GM23338 (cell line): ENCODE results near the gene HOXB5. TPM values are rescaled to one million over a fixed set of nuclear protein-coding genes. Genes with fewer than 3 reads are reported as not detected.

Experiments
- ATAC-seq: fragments of 200-7000 bp; cut with Tn5 transposase; 3 replicates; pipeline ENCODE4 v1.9.1; 2020
- DNase-seq: peaks from one replicate; pipeline ENCODE4 v3.0.0-alpha.2; 2015; ENCODE audit warnings: low spot score
- H2AFZ ChIP-seq: fragments of 200-600 bp; sonication (generic); 2 replicates; pipeline ENCODE4 v1.8.0; 2016; ENCODE audit warnings: antibody characterized with exemption, mild to moderate bottlenecking, moderate library complexity
- H3F3A ChIP-seq: fragments of 200-600 bp; sonication (generic); replicated peaks from 2 replicates; pipeline ENCODE4 v1.8.0; 2017; ENCODE audit warnings: antibody characterized with exemption, mixed run types, low read depth
- H3K27ac ChIP-seq: fragments of 200-600 bp; sonication (generic); 2 replicates; pipeline ENCODE4 v1.6.1; 2016; ENCODE audit warnings: low read depth
- H3K27me3 ChIP-seq: fragments of 200-600 bp; sonication (generic); 2 replicates; pipeline ENCODE4 v1.8.0; 2016; ENCODE audit warnings: mild to moderate bottlenecking, mixed run types, moderate library complexity; ENCODE audit not compliant: insufficient read depth
- H3K36me3 ChIP-seq: fragments of 200-600 bp; sonication (generic); 2 replicates; pipeline ENCODE4 v1.8.0; 2016; ENCODE audit warnings: mild to moderate bottlenecking; ENCODE audit not compliant: insufficient read depth
- H3K4me1 ChIP-seq: fragments of 200-600 bp; sonication (generic); 2 replicates; pipeline ENCODE4 v1.8.0; 2016; ENCODE audit warnings: mild to moderate bottlenecking, moderate library complexity; ENCODE audit not compliant: insufficient read depth
- H3K4me2 ChIP-seq: fragments of 200-600 bp; sonication (generic); 2 replicates; pipeline ENCODE4 v1.7.1; 2017; ENCODE audit warnings: mixed run types
- H3K4me3 ChIP-seq: fragments of 200-600 bp; sonication (generic); 2 replicates; pipeline ENCODE4 v1.6.1; 2016; ENCODE audit warnings: mixed run types
- H3K79me2 ChIP-seq: fragments of 200-600 bp; sonication (generic); replicated peaks from 2 replicates; pipeline ENCODE4 v1.8.0; 2017; ENCODE audit warnings: mild to moderate bottlenecking; ENCODE audit not compliant: insufficient read depth
- H3K9me2 ChIP-seq: fragments of 200-600 bp; sonication (generic); 2 replicates; pipeline ENCODE4 v1.8.0; 2017; ENCODE audit not compliant: insufficient read depth
- H4K20me1 ChIP-seq: fragments of 200-600 bp; sonication (generic); replicated peaks from 2 replicates; pipeline ENCODE4 v1.8.0; 2017; ENCODE audit warnings: mild to moderate bottlenecking; ENCODE audit not compliant: insufficient read depth
- H3K27ac Mint-ChIP-seq: 2 replicates; pipeline ENCODE4 v1.8.0; 2020; ENCODE audit warnings: inconsistent platforms, mild to moderate bottlenecking, moderate library complexity, mixed read lengths
- H3K27me3 Mint-ChIP-seq: 3 replicates; pipeline ENCODE4 v1.8.0; 2022; ENCODE audit warnings: low read depth, mild to moderate bottlenecking, moderate library complexity, mixed read lengths, inconsistent platforms; ENCODE audit not compliant: insufficient read depth, poor library complexity
- H3K36me3 Mint-ChIP-seq: 3 replicates; pipeline ENCODE4 v1.8.0; 2021; ENCODE audit warnings: low read depth, mild to moderate bottlenecking, inconsistent platforms, moderate library complexity, mixed read lengths
- H3K4me1 Mint-ChIP-seq: 3 replicates; pipeline ENCODE4 v1.8.0; 2020; ENCODE audit warnings: mild to moderate bottlenecking, inconsistent platforms, mixed read lengths
- H3K4me3 Mint-ChIP-seq: 3 replicates; pipeline ENCODE4 v1.8.0; 2021; ENCODE audit warnings: moderate library complexity, mild to moderate bottlenecking, inconsistent platforms, mixed read lengths
- H3K9me3 Mint-ChIP-seq: 3 replicates; pipeline ENCODE4 v1.8.0; 2020; ENCODE audit warnings: moderate library complexity, mild to moderate bottlenecking, inconsistent platforms, mixed read lengths
- EZH2 ChIP-seq: fragments of 200-600 bp; sonication (generic); IDR thresholded peaks from one replicate; pipeline ENCODE4 v1.8.0; 2017; ENCODE audit warnings: antibody characterized with exemption, mild to moderate bottlenecking, low read depth; ENCODE audit not compliant: unreplicated experiment
- STAT1 ChIP-seq: IDR thresholded peaks from one replicate; pipeline ENCODE4 v1.6.1; 2016; ENCODE audit warnings: antibody characterized with exemption; ENCODE audit not compliant: unreplicated experiment
- polyA plus RNA-seq: library from polyadenylated mRNA; unstranded; fragments of >200 nt; fragmentation: Nextera tagmentation; extraction: Ambion mirVana; gene quantifications from 2 replicates; pipeline ENCODE4 v1.2.1, GENCODE V29; 2016
- total RNA-seq: library from RNA; depleted of rRNA; stranded (reverse); fragments of >200 nt; shearing (Covaris generic); gene quantifications from 2 replicates; pipeline ENCODE4 v1.2.3, GENCODE V29; 2014
- TF ChIP-seq, protein P1 (sequence below): IDR thresholded peaks from one replicate; pipeline ENCODE4 v1.6.1; 2018; ENCODE audit warnings: antibody characterized with exemption; ENCODE audit not compliant: unreplicated experiment
- TF ChIP-seq, protein P2 (sequence below): IDR thresholded peaks from 2 replicates; pipeline ENCODE4 v1.6.1; 2016; ENCODE audit warnings: antibody characterized with exemption

Gene HOXB5
- total and polyA plus RNA-seq, 2 experiments from 2014 or later, result not detected

DNA sequence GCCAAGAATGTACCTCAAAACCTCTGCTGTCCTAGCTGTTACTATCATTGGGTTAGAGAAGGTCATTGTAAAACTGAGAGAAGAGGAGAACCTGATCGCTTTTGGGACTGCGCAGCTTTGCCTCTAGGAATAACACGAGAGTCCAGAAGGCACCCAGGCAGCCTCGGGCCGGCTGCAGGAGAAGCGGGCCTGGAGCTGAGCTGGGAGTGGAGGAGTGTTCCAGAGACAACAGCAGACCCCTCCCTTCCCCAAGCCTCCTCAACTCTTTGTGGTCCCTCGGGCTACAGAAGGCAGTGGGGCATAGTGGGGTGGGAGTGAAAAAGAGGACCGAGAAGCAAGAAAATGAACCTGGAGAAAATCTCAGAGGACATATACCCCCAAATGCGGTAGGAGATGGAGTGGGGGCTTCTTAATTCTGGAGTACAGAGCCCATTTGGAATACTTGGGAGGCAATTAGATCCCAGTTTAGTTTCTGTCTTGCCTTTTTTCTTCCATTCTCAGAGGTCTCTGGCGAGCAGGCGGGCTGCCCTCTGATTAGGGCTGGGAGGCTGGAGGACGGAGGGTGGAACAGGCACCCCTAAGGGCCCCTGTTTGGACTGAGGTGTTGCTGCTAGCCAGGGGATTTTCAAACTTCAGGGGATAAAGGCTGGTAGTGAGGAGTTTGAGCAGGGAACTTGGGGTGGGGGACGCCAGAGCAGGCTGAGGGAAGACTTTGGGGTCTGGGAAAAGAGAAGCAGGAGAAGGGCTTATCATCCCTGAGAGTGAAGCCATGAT lies 35.3 kb downstream of the HOXB5 start:
- Histone ChIP-seq H3K4me2 (no peak overlapping the region), H3K27me3 (peaks cover 100% of the 10 kb centered on the region), H2AFZ (no peak overlapping the region), H3K9me2 (no peaks in the 10 kb centered on the region), H3K79me2 (no peaks in the 10 kb centered on the region), H3K36me3 (no peaks in the 10 kb centered on the region), H3K27ac (no peak overlapping the region), H4K20me1 (peaks cover 67% of the 10 kb centered on the region), H3K4me1 (peaks cover 47% of the 10 kb centered on the region), H3K4me3 (no peak overlapping the region), H3F3A (peaks cover 56% of the 10 kb centered on the region)
- no peak for DNase-seq
- Mint-ChIP-seq H3K36me3 (no peaks in the 10 kb centered on the region), H3K27ac (no peak overlapping the region), H3K9me3 (no peaks in the 10 kb centered on the region; the same call in 1 of the 3 replicates), H3K27me3 (peaks cover 99% of the 10 kb centered on the region), H3K4me3 (no peak overlapping the region), H3K4me1 (peaks cover 25% of the 10 kb centered on the region)
- TF ChIP-seq, protein P1, sequence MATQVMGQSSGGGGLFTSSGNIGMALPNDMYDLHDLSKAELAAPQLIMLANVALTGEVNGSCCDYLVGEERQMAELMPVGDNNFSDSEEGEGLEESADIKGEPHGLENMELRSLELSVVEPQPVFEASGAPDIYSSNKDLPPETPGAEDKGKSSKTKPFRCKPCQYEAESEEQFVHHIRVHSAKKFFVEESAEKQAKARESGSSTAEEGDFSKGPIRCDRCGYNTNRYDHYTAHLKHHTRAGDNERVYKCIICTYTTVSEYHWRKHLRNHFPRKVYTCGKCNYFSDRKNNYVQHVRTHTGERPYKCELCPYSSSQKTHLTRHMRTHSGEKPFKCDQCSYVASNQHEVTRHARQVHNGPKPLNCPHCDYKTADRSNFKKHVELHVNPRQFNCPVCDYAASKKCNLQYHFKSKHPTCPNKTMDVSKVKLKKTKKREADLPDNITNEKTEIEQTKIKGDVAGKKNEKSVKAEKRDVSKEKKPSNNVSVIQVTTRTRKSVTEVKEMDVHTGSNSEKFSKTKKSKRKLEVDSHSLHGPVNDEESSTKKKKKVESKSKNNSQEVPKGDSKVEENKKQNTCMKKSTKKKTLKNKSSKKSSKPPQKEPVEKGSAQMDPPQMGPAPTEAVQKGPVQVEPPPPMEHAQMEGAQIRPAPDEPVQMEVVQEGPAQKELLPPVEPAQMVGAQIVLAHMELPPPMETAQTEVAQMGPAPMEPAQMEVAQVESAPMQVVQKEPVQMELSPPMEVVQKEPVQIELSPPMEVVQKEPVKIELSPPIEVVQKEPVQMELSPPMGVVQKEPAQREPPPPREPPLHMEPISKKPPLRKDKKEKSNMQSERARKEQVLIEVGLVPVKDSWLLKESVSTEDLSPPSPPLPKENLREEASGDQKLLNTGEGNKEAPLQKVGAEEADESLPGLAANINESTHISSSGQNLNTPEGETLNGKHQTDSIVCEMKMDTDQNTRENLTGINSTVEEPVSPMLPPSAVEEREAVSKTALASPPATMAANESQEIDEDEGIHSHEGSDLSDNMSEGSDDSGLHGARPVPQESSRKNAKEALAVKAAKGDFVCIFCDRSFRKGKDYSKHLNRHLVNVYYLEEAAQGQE, result no peak
- peak; percentile 67 for TF ChIP-seq EZH2
- ATAC-seq, result no peak

DNA sequence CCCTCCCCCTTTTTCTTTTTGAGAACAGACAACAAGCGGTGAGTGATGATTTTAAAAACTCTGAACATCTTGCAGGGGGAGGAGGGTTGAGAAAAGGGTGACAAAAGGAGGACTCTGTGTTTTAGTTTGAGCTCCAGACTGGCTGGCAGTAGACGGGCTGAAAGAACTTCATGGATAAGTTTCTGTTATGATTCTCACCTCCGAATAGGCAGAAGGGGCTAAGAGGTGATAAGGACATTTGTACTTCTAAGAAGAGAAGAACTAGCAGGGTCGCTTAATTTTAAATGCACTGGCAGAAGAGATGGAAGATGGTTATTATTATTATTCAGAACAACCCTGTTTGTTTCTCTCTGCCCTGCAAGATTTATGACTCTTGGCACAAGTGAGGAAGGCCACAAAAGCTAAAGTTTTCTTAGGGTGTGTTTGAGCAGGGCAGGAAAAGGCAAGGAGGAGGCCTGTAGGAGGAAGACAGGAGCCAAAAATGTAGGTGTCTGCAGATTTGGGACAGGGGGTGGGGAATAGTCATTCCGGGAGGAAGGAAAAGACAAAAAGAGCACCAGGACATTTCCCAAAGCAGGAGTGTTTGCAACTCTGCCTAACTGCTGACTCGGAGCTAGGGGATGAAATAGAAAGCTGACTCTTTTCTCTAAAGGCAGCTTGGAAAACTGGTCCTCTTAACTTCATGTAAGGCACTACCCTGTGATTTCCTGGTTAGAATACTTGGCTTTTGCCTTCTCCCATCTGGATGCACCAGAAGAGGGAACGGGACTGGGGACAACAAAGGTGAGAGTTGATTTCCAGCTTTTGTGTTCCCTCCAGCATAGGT lies 36.8 kb downstream of the HOXB5 start:
- H3K27ac ChIP-seq, result no peak overlapping the region
- H3K4me3 ChIP-seq, result no peak overlapping the region

More for the DNA sequence above, 36.8 kb downstream of the HOXB5 start:
- Histone ChIP-seq H4K20me1 (peaks cover 59% of the 10 kb centered on the region), H3K79me2 (no peaks in the 10 kb centered on the region), H3K27me3 (peaks cover 100% of the 10 kb centered on the region), H3K4me2 (no peak overlapping the region), H3K36me3 (no peaks in the 10 kb centered on the region), H2AFZ (no peak overlapping the region), H3K9me2 (no peaks in the 10 kb centered on the region), H3F3A (peaks cover 52% of the 10 kb centered on the region), H3K4me1 (peaks cover 50% of the 10 kb centered on the region)
- Mint-ChIP-seq H3K27me3 (peaks cover 99% of the 10 kb centered on the region), H3K36me3 (no peaks in the 10 kb centered on the region), H3K27ac (no peak overlapping the region), H3K4me1 (peaks cover 25% of the 10 kb centered on the region), H3K9me3 (no peaks in the 10 kb centered on the region; the same call in 1 of the 3 replicates), H3K4me3 (no peak overlapping the region; the same call in 2 of the 3 replicates)
- DNase-seq (no peak), ATAC-seq (no peak)
- TF ChIP-seq STAT1 (no peak), EZH2 (peak; percentile 62)
- TF ChIP-seq, protein P2, sequence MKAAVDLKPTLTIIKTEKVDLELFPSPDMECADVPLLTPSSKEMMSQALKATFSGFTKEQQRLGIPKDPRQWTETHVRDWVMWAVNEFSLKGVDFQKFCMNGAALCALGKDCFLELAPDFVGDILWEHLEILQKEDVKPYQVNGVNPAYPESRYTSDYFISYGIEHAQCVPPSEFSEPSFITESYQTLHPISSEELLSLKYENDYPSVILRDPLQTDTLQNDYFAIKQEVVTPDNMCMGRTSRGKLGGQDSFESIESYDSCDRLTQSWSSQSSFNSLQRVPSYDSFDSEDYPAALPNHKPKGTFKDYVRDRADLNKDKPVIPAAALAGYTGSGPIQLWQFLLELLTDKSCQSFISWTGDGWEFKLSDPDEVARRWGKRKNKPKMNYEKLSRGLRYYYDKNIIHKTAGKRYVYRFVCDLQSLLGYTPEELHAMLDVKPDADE, result no peak
